GM19438 (cell line): ENCODE measurements around the gene PYY.
"Not testable (repeated sequence)": the region's sequence is repeated elsewhere in the genome, so short reads cannot be mapped to it uniquely, and the experiment has no call there.

Experiments used
- ATAC-seq: cut with Tn5 transposase; IDR thresholded peaks from one replicate; pipeline ENCODE4 v1.9.1; 2021; ENCODE audit warnings: low read depth; ENCODE audit not compliant: unreplicated experiment

The PYY gene

DNA sequence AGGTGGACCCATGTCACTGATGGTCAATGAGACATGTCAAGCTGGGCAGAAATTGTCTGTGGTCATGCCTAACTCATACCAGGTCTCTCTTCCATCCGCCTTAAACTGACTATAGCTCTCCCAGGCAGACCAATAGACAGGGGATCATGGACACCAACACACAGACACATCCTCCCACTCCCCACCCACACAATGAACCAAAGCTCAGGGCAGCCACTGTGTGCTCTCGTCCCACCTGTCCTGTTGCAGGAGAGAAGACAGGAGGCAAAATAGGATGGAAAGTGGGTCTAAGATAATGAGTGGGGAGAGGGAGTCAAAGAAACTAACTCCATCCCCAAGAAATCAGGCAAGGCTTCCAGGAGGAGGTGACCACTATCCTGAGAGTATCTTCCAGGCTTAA lies 3.2 kb downstream of the PYY start:
- ATAC-seq = no peak

DNA sequence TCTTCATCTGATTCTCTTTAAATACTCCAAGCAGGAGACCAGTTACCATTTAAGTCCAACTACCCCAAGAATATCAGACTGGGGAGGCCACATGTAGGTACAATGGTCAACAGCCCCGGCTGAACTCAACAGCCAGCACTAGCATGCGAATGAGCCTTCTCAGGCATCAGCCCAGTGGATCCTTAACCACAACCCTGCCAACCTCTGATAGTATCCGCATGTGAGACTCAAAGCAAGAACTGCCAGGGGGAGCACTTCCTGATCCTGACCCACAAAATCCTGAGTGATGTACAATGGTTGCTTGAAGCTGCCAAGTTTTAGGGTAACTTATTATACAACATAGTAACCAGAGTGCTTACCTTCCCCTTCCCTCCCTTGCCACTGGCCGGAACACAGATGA lies 4.0 kb downstream of the PYY start:
- ATAC-seq = no peak

DNA sequence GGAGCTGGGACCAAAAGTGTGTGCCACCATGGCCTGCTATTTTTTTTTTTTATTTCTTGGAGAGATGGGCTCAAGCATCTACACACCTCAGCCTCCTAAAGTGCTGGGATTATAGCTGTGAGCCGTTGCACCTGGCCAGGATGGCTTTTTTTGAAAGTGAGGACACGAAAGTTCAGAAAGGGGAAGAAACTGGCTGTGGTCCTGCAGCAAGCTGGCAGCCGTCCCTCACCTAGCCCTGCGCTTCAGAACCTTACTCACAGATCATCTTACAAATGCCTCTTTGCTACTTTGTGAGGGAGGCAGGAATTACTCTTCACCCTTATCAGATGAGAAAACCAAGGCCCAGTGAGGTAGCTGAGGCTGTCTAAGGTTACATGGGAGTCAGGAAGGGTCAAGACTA lies 7.0 kb downstream of the PYY start:
- no peak for ATAC-seq

DNA sequence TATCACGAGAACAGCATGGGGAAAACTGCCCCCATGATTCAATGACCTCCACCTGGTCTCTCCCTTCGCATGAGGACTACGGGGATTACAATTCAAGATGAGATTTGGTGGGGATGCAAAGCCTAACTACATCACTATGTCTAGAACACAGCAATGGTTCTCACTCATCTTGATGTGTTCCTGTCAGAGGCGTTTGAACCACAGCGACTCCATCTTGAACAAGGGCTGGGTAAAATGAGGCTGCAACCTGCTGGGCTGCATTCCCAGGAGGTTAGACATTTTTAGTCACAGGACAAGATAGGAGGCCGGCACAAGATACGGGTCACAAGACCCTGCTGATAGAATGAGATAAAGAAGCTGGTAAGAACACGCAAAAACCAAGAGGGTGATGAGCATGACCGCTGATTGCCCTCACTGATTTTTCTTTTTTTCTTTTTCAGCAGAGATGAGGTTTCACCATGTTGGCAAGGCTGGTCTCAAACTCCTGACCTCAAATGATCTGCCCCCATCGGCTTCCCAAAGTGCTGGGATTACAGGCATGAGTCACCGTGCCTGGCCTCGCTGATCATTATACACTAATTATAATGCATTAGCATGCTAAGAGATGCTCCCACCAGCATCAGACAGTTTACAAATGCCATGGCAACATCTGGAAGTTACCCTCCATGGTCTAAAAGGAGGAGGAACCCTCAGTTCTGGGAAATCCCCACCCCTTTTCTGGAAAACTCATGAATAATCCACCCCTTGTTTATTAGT lies 8.5 kb downstream of the PYY start:
- no peak for ATAC-seq

DNA sequence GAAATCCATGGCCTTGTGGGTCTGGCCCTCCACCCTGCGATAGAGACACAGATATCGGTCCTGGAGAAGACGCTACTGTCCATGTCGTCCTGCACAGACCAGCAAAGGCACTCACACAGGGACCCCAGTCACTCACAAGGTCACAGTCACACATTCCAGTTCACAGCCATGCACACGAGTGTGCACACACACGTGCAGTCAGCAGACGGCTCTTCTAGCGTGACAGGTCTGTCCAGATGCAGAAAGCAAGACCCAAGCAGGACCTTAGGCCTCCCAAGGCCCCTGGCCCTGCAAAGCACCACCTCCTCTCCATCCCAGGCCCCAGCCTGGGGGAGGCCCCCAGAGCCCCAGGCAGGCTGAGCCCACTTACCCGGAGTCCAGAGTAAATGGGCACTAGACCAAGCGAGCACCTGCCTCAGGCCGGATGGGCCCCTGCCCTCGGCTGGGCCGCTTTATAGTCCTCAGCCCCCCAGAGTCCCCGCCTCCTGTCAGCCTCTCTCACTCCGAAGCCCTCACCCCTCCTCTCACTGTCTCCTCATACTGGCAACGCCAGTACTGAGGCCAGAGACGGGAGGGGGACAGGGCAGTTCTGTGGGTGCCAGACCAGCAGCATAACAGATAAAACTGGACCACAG lies 11.6 kb downstream of the PYY start, which contains the start of gene PPY:
Gene PPY (minus strand): TSS at position 426 of the 635 bp plus-strand sequence. CDS start 822 bp downstream, outside the sequence.
- no peak for ATAC-seq

DNA sequence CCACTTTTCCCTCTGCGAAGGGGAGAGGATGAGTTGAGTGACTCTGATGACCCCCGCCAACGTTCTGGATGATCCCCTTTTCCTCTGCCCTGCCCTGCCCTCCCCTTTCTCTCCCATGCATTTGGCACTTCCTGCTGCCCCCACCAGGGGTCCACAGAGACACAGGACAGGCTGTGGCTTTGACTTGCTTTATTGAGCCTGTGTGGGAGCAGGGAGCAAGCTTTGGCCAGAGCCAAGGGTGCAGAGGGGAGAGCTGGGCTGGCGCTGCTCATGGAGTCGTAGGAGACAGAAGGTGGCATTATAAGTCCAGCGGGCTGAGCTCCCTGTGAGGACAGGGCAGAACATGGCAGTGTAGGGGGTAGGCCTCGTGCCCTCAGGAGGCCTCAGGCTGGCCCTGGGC lies 13.1 kb downstream of the PYY start:
- no peak for ATAC-seq

DNA sequence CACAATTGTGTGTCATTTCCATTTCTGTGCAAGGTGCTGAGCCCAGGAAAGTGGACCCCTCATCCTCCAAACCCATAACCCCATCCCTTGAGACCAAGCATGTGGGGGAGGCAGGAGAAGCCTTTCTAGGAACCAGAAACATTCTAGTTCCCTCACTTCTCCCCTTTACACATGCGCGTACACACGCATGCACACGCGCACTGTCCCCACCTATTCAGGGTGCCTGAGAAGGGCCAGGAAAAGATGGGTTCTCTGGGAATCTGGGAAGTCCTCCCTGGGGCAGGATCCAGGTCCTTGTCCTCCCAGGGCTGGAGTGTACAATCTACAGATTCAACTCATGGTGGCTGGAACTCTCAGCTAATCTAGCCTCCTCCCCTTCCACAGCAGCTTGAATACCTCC lies 13.9 kb downstream of the PYY start:
- ATAC-seq = no peak

DNA sequence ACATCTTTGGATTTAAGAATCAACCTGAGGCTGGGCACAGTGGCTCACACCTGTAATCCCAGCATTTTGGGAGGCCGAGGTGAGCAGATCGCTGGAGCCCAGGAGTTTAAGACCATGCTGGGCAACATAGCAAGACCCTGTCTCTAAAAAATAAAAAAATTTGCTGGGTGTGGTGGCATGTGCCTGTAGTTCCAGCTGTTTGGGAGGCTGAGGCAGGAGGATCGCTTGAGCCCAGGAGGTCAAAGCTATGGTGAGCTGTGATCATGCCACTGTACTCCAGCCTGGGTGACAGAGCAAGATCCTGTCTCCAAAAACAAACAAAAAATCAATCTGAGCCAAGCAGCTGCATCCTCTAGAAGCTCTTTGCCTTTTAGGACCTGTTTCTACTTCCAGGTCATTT lies 14.3 kb downstream of the PYY start:
- ATAC-seq = not testable (repeated sequence)

DNA sequence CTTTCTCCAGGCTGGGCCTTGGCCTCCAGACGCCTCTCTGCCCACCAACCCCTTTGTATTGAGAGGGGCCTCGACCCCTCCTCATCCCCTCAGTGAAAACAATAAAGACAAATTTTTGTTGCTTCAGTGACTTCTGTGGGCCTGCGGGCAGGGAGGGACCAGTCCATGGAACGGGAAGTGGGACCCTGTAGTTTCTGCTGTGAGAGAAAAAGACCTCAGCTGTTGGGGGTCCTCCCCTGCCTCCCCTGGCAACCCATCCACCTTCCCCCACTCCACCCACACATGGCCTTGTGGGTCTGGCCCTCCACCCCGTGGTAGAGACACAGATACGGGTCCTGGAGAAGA lies 14.9 kb downstream of the PYY start:
- no peak for ATAC-seq

DNA sequence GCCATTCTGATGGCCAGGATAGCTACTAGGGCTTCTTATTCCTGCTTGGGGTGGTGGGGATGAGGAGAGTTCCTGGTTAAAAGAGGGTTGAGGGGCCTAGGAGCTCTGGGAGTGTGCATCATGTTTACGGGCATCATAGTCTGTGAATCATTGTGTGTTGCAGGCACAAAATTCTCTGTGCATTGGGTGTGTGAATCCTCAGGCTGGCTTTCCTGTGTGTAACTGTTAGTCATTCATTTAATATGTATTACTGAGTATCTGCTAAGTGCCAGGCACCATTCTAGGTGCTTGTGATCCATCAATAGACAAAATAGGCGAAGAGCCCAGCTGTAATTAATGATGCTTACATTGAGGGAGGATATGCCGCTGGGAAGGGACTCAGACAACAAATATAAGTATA lies 17.3 kb downstream of the PYY start:
- ATAC-seq = no peak

DNA sequence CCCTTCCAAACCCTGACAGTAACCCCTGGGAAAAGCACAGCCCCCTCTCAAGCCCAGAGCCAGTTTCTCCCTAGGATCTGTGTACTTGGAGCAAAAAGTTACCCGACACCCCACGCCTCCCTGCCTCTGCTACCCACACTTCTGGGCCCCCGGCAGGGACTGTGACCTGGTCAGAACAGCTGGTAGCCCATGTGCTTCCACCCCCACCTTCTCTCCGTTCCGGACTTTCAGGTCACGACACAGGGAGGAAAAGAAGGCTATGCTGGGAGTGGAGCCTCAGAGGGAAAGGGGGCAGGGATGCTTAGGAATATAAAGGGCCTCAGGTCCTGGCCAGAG lies 17.8 kb downstream of the PYY start:
- ATAC-seq = no peak

DNA sequence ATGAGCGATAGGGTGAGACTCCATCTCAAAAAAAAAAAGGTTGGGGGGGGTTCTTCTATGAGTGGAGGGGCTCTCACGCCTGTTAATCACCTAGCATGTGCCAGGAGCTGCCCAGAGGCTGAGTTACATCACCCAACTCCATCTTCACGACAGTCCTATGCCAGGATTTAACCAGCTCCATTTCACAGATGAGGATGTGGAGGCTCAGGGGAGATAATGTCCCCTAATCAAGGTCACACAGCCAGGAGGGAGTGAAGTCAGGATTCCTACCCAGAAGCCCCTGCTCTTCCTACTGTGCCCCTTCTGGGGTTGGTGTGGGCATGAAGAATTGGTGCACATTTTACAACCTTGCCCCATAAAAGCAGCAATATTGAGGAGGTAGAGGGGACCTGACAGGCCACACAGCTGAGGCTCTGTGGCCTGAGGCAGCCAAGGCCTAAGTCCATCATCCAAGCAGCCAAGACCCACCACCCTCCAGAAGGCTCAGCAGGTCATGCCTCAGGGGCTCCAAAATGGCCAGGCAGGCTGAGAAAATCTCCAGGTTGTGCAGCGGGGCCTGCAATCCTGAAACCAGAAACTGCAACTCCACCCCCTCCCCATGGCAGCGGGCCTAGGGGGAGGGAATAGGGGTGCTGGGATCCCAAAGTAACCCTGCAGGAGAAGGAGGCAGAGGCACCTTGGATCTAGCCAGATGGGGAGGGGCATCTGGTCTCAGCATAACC lies 18.4 kb downstream of the PYY start:
- no peak for ATAC-seq

DNA sequence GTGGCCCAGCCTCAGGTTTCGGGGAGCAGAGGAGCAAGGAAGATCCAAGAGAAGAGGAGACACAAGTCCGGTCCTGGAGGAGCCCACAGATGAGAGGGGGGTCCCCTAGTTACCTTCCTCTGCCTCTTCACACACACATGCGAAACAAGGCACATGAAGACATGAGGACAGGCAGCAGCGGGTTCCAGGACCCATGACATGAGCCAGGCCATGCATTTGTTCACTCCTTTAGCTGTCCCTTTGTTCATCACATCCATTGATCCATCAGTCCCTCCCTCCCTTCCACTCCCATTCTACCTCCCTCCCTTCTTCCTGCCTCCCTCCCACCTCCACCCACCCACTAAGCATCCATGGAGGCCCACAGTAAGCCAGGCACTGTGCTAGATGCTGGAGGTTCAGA lies 20.8 kb downstream of the PYY start:
- no peak for ATAC-seq

DNA sequence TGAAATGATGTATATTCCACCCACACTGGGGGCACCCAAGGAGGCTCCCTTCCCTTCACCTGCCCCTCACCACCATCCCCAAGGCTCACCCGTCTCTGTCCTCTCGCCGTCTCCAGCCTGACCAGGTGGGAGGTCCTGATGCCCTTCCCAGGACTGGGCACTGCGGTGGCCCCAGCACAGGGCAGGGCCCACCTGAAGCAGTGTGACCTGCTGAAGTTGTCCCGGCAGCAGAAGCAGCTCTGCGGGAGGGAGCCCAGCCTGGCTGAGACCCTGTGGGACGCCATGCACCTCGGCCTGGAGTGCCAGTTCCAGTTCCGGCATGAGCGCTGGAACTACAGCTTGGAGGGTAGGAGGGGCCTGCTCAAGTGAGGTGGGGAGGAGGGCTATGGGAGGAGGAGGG lies 21.4 kb downstream of the PYY start:
- no peak for ATAC-seq

DNA sequence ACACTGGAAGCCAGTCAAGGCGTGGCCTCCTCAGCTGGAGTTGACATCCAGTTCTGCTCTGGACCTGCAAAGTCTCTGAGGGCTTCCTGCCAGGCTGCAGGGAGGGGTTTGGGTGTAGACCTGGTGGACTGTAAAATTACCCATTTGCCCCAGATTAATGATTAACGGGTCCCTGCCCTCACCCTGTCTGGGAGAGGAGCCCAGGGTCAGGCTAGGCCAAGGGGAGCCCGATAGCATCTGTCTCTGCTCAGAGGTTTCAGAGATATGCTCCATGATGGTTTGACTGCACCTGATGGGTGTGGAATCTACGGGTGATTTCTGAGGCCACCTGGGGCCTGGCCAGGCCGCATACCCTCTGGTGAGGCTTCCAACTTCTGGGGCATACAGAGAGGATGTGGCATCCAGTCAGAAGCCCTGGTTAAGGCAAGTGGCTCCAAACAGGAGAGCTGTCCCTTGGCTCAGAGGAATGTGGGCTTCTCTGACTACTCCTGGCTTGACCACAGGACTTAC lies 22.6 kb downstream of the PYY start:
- no peak for ATAC-seq

DNA sequence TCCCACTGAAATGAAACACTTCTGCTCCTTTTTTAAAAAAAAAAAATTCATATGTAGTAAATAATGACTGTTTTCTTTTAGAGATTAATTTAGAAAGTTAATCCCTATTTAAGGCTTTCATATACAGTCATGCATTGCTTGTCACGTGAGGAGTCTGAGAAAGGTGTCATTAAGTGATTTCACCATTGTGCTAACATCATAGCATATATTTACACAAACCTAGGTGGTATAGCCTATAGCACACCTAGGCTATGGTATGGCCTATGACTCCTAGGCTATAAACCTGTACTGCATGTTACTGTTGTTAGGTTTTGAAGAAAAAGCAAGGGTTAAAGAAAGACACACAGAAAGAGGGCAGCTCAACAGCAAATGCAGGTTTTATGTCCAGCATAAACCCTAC lies 25.1 kb downstream of the PYY start:
- no peak for ATAC-seq

DNA sequence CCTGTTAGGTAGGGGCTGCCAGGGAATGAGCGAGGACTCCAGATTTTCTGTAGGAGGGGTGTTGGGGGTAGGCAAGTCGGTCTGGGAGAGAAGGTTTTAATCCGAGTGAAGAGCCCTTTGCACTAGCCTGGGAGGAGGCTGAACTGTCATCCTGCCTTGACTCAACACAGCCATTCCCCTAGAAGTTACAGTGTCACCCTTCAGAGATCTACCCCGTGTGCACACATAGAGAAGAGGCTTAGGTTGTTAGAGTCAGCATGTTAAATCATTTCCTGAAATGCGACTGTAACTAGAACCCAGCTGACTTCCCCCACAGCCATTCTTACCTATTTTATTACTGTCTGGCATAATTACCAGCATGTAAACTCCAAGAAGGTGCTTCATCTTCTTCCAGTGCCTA lies 25.8 kb downstream of the PYY start:
- not testable (repeated sequence) for ATAC-seq

DNA sequence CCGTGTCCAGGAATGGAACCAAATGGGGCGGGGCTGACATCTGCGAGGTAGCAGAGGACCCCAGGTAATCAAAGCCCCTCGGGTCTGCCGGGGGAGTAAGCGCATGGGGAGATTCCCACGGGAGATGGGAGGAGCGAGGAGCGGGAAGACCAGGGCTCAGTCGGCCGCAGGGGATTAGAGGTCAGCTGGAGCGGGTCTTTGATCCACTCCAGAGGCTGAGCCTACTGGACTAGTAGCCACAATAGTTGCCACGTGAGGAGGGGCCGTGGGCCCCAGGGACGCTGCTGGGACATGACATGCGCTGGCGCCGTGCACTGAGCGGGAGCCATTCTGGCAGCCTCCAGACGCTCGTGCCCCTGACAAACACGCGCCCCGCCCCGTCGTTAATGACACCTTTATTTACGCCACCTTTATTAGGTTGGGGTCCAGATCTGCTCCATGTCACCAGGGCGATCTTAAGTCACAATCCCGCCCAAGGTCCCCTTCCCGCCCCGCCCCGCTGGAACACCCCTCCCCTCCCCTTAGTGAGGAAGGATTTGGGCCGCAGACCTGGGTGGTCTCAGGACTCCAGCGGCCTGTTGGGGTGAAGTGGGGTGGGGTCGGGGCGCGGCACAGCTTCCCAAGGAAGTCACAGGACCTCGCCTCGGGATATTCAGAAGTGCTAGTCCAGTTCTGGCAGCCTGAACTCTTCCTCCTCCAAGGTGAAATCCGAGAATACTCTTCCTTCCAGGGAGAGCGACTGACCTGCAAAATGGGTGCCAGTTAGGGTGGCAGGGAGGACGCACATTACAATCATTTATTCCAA lies 26.5 kb downstream of the PYY start:
- no peak for ATAC-seq

DNA sequence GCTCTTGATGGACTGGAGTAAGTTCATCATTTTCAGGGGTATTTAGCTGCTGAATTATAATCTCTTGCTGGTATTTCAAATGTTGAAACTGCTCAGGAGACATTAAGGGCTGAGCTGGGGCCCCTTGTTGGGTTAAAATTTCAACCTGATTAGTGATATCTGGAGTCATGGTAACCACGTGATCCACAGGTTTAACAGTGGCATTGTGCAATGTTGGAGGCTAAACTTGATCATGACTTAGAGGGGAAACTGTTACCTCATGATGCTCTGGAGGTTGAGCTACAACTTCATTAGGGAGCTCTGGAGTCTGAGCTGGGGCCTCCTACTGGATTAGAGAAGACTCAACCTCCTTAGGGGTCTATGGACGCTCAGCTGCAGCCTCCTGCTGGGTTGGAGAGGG lies 29.2 kb downstream of the PYY start:
- no peak for ATAC-seq

DNA sequence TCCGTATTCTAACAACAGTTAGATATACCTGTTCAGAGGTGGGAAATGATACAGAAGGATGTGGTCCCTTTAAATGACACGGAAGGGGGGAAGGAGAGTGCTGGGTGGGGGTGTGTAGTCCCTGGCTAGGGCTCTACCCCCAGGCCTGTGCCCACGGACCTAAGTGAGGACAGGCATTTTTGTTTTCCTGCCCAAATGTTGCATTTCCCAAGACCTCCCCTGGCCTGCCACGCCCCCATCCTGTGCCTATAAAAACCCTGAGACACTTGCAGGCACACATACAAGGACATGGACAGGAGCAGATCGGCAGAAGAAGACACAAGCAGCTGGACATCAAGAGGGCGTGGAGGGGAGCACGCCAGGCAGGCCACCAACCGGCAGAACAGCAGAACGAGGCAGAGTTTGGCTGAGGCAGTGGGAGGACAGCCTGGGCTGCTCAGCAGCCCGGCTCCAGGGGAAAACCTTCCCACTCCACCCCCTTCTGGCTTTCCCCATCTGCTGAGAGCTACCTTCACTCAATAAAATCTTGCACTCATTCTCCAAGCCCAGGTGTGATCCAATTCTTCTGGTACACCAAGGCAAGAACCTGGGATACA lies 33.1 kb downstream of the PYY start:
- ATAC-seq = no peak

DNA sequence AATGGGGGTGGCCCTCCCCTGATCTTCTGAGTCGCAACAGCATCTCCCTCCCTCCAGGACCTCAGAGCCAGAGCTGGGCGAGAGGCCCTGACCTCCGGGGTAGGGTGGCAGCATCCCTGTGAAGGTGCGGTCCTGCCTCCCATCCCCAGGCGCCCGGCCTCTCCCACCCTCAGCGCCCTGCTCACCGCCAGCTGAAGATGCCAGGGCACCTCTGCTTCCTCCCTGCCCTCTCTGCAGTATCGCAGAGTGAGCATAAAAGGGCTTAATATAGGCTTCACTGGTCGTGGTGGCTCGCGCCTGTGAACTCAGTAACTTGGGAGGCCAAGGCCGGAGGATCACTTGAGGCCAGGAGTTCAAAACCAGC lies 35.7 kb downstream of the PYY start:
- ATAC-seq = no peak
